Measurements from ENCODE around the gene PCDHGA1.

The PCDHGA1 gene

DNA sequence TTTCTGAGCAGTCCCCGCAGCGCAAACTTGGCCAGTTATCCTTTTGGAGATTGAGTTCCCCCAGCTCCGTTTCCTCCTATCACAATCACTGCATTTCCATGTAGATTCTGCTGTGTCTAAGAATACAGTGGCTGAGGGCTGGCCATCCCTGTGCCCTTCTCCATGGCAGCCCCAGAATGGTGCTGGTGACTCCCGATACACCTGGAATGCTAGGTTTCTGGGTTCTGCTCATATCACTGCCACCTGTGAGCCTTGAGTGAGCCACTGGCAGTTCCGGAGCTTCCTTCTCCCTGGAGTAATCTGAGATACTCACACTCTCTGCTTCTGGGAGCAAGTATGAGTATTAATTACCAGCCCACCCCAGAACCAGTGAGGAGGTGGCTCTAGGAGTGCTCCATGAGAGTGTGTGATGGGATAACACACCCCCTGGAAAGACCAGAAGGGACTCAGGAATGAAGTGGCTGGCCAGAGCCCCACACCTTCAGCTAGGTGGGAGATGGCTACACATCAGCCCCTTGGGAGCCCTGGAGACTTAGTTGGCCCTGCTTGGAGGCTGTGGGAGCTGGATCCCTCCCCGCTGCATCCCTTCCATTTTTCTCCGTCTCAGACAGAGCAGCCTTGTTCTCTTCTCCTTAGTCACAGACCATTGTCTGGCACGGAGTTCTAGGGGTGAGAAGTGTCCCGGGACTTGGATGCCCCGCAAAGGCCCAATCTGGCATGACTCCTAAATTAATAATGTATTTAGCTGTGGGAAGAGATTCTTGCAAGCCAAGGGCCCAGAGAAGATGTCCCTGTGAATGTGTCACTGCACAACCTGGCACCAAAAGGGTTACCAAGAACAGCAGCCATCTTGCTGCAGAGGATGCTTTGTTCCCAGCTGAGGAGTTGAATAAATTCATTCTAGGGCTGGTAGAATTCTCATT, 163.4 kb downstream of the PCDHGA1 start:
- Mint-ChIP-seq H3K4me1 (peaks cover 21% of the 10 kb centered on the region), H3K9me3 (no peaks in the 10 kb centered on the region), H3K27ac (no peak overlapping the region), H3K4me3 (no peak overlapping the region), H3K27me3 (peaks cover 87% of the 10 kb centered on the region)
- ATAC-seq (no peak), DNase-seq (no peak)

DNA sequence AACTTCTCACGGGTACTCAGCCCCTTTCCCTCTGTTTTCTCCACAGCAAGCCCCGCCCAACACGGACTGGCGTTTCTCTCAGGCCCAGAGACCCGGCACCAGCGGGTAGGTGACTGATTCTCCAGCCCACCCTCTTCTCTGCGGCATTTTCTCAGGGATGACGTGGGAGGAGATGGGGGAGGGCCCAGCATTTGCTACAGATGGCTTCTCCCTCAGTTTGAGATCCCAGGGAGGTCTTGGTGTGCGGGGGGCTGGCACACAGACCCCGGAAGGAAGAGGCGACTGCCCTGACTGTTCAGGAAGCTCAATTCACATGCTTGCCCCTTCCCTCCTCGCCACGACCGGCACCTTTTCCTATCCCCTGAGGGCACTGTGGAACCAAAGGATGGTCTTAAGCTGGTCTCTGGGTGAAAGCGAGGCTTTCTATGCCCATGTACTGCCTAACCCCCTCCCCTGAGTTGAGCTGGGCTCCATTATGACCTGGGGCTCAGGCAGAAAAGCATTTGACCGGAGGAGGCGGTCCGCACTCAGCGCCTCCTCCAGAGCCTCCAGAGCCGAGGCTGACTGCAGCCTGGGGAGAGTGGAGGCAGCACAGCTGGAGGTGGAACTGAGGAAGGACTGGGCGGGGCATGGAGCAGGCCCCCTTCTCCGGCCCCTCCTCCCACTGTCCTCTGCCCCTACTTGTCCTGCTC, 164.6 kb downstream of the PCDHGA1 start:
- no peak overlapping the region for H3K27ac Mint-ChIP-seq
- peaks cover 21% of the 10 kb centered on the region for H3K4me1 Mint-ChIP-seq
- no peak for DNase-seq
- H3K27me3 Mint-ChIP-seq = peaks cover 75% of the 10 kb centered on the region
- H3K9me3 Mint-ChIP-seq = no peaks in the 10 kb centered on the region
- peak overlapping the region in 1 of 2 donors; percentile 1 for H3K4me3 Mint-ChIP-seq
- ATAC-seq = no peak

DNA sequence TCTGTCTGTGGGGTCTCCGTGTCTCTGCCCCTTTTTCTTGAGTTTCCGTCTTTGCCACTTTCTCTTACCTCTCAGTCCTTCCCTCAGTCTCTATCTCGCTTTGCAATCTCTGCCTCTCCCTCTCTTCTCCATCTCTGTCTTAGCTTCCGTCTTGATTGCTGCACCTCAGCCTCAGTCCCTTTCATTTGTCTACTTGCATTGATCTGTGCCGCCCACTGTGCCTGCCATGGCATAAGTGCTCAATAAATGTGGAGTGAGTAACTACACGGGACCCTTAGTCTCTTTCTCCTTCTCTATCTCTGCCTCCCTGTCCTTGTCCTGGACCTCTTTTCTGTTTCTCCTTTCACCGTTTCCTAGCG, 165.1 kb downstream of the PCDHGA1 start:
- H3K27me3 Mint-ChIP-seq = peaks cover 70% of the 10 kb centered on the region
- DNase-seq (no peak), ATAC-seq (no peak)
- H3K4me1 Mint-ChIP-seq = peaks cover 21% of the 10 kb centered on the region
- no peaks in the 10 kb centered on the region for H3K9me3 Mint-ChIP-seq
- peak overlapping the region in 1 of 2 donors; percentile 1 for H3K4me3 Mint-ChIP-seq
- no peak overlapping the region for H3K27ac Mint-ChIP-seq

DNA sequence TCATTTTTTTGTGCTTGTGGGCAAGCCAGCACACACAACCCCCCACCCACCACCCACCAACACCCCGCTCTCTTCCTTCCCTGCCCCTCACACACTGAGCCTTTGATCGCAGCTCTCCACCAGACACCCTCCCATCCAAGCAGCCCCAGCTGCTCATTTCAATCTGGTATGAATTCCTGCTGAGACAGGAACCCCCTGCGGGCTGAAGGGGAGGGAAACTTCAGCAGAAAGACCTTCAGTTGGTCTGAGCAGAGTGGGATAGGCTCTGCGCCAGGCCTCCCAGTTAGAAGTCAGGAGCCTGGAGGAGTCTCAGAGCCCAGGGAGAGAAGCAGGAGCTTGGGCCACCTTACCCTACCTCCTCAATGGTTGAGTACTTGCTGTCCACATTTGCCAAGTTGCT, 165.7 kb downstream of the PCDHGA1 start:
- peaks cover 21% of the 10 kb centered on the region for H3K4me1 Mint-ChIP-seq
- no peaks in the 10 kb centered on the region for H3K9me3 Mint-ChIP-seq
- H3K27ac Mint-ChIP-seq = no peak overlapping the region
- DNase-seq (no peak), ATAC-seq (no peak)
- H3K27me3 Mint-ChIP-seq = peaks cover 64% of the 10 kb centered on the region
- no peak overlapping the region for H3K4me3 Mint-ChIP-seq

DNA sequence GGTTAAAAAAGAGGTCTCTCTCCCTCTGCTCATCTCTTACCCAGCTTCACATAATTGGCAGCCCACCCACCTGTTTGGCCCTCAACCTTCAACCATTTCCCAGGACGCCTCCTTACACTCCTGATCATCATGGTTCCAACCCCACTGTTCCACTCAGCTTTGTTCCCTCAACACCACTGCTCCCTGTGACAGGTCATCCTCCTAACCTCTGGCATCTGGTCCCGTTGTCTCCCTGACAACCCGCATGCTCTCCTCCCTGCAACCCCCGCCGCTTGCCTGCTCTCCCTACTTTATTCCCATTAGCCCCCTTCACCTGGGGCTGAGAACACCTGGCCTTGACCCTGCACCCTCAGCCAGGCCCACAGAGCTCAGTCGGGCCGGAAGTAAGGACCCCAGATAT, 171.4 kb downstream of the PCDHGA1 start:
- peaks cover 19% of the 10 kb centered on the region for H3K27me3 Mint-ChIP-seq
- DNase-seq (no peak), ATAC-seq (no peak)
- no peaks in the 10 kb centered on the region for H3K9me3 Mint-ChIP-seq
- H3K27ac Mint-ChIP-seq = no peak overlapping the region
- no peak overlapping the region for H3K4me3 Mint-ChIP-seq
- H3K4me1 Mint-ChIP-seq = no peaks in the 10 kb centered on the region

DNA sequence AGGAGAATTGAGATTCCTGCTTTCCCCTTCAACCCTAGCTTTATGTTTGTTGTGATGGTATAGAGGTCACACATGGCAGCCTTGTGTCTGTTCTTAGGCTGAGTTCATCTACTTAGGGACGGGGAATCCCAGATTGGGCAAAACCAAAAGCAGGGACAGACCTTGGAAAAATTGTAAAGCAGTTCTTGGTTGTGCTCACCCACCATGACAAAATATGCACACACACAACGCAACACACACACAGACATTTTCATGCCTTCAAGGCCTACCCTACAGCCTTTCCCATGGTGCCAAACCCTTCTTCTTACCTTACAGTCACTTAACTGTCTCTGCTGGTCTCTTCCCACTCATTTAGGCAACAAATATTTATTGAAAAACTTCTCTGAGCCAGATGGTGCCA, 173.4 kb downstream of the PCDHGA1 start:
- DNase-seq (no peak), ATAC-seq (no peak)
- Mint-ChIP-seq H3K27ac (no peak overlapping the region), H3K4me1 (no peaks in the 10 kb centered on the region), H3K4me3 (no peak overlapping the region), H3K27me3 (peaks cover 10% of the 10 kb centered on the region), H3K9me3 (no peaks in the 10 kb centered on the region)

DNA sequence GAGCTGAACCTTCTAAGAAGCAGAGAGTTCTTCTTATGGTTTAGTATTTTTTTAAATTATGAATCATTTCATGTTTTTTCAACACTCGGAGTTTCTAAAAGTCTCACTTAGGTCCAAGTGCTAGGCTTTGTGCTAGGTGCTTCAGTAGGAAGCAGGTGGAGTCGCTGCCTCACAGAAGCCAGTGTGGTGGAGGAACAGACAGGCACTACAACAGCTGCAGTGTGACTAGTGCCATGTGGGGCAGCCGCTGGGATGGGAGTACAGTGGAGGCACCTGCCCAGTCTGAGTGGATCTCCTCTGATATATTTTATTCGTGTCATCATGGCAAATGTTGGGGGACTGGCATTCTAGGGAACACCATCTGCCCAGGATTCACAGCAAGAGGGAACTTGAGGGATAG, 173.9 kb downstream of the PCDHGA1 start:
- ATAC-seq = no peak
- Mint-ChIP-seq H3K9me3 (no peaks in the 10 kb centered on the region), H3K4me3 (no peak overlapping the region), H3K27me3 (peaks cover 10% of the 10 kb centered on the region), H3K4me1 (peaks cover 5% of the 10 kb centered on the region), H3K27ac (no peak overlapping the region)
- DNase-seq = no peak

DNA sequence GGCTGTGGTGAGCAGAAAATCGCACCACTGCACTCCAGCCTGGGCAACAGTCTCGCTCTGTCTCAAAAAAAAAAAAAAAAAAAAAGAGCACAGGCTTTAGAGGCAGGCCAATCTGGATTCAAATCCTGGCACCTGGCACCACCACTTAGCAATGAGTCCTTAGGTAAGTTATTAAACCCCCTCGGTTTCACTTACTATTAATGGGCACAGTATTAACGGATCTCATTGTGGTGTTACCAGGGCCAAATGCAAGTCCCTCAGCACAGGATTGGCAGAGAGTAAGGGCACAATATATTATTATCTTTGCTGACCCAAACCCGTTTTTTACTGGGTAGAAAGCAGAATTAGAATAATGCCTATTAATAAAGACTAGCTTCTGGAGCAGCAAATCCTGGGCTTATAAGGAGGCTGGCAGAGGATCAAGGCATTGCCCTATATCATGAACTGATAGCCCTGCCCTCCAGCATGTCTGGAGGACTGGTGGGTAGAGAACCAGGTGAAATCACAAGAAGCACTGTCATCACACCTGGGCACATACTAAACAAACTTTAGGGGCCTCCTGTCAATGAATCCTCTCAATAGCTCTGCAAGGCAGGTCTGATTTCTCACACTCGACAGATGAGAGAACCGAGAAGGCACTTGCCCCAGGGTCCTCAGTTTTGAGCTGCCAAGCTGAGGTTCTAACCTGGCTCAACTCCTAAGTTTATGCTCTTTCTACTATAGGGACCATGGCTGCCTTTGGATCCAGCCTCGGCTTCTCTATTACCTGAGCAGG, 176.3 kb downstream of the PCDHGA1 start:
- H3K9me3 Mint-ChIP-seq = no peaks in the 10 kb centered on the region
- H3K27ac Mint-ChIP-seq = peak overlapping the region in 1 of 2 donors; percentile 75
- peaks cover 7% of the 10 kb centered on the region for H3K27me3 Mint-ChIP-seq
- DNase-seq = no peak
- H3K4me1 Mint-ChIP-seq = peaks cover 13% of the 10 kb centered on the region
- no peak for ATAC-seq
- H3K4me3 Mint-ChIP-seq = no peak overlapping the region

DNA sequence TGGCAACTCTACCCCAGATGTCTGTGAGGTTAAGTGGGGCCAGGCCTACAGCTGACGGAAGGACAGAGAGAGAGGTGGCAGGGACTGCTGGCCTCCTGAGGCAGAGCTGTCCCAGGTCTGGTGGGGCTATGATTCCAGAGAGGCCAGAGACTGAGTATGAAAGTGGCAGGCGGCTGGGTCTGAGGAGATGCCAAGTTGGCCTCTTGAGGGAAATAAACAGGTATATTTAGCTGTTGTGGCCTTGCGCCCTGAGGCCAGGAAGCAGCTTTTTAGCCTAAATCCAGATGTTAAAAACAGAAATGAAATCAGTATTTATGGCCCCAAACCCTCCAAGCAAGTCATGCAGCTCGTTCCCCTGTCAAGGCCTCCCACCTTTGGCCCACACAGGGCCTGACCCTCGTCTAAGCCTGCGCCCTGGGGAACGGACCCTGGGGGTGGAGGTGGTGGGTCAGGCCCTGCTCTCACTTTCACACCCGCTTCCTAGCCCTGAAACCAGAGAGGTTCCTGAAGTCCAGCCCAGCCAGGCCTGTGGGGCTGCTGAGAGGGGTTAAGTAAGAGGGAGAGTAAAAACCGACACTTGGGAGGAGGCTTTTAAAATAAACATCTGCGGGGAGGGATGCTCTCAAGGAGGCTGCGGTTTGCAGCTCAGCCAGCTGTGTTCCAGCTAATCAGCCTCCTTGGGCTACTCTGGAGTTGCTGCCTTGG, 177.2 kb downstream of the PCDHGA1 start:
- ATAC-seq = no peak
- Mint-ChIP-seq H3K4me3 (no peak overlapping the region), H3K27me3 (no peaks in the 10 kb centered on the region), H3K4me1 (peaks cover 17% of the 10 kb centered on the region), H3K9me3 (no peaks in the 10 kb centered on the region), H3K27ac (peak overlapping the region in 1 of 2 donors; percentile 57)
- DNase-seq = no peak

DNA sequence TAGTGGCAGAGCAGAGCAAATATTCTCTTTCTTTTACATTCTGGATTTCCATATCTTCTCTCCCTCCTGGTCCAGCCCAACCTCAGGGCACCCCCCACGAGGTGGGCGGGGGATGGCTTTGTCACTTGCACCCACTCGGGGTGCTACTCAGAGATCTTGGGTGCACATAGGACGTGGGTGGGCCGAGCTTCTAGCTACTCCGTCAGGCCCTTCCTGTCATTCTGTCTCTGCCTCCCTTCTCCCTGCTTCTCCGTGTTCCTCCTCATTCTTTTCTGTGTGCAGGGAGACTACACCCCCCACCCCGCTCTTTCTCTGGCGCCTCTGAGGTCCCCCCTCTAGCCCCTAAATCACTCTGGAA, 178.1 kb downstream of the PCDHGA1 start:
- peaks cover 25% of the 10 kb centered on the region for H3K4me1 Mint-ChIP-seq
- no peak for ATAC-seq
- no peak overlapping the region for H3K27ac Mint-ChIP-seq
- DNase-seq = no peak
- H3K27me3 Mint-ChIP-seq = no peaks in the 10 kb centered on the region
- H3K4me3 Mint-ChIP-seq = no peak overlapping the region
- no peaks in the 10 kb centered on the region for H3K9me3 Mint-ChIP-seq

DNA sequence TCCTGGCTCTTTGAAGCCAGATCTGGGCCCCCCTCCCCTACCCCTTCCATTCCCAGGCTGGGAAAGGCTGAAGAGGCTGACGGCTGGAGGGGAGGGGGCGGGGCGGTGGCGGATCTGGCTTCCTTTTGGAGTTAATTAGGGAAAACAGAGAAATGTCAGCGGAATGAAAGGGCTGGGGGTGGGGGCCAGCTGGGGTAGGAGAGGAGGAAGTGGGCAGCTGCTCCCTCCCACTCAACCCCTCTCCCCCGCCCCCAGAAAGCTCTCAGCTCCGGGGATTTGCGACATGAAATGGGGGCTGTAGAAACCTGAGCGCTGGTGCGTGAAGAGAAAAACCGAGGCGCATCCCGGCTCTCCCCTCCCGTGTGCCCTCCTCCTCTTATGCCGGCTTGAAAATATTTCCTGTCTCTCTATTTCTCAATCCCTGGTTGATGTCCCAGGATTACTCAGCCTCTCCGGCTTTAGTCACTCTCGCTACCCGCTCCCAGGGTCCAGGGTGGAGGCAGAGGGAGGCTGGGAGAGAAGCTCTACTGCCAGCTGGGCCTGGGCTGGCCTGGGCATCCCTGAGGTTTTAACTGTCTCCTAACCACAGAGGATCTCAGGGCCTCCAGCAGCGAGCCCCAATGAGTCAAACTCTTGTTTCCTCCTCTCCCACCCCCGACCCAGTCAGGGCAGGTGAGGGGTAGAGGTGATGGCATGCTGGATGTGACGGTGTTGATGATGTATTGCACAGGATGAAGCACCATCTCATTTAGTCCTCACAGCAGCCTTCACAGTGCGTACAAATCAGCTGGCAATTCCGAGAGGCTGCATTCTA, 178.7 kb downstream of the PCDHGA1 start:
- Mint-ChIP-seq H3K4me1 (peaks cover 31% of the 10 kb centered on the region), H3K27ac (no peak overlapping the region), H3K4me3 (peak overlapping the region in 1 of 2 donors; percentile 36), H3K9me3 (no peaks in the 10 kb centered on the region), H3K27me3 (no peaks in the 10 kb centered on the region)
- ATAC-seq (no peak), DNase-seq (no peak)

DNA sequence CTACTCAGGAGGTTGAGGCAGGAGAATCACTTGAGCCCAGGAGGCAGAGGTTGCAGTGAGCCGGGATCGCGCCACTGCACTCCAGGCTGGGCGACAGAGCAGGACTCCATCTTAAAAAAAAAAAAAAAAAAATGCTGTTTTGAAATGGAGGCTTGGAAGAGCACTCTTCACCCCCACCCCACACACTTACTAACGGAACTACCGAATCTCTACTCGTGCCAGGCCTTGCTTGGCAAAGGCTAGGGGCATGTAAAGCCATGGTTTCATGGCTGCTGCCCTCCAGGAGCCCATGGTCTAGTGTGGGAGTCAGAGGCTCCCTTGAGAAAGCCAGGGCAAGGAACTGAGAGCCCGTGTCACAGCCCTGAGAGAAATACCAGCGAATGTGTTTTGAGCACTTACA, 179.8 kb downstream of the PCDHGA1 start:
- Mint-ChIP-seq H3K27me3 (no peaks in the 10 kb centered on the region), H3K4me1 (peaks cover 43% of the 10 kb centered on the region), H3K9me3 (no peaks in the 10 kb centered on the region), H3K4me3 (no peak overlapping the region), H3K27ac (no peak overlapping the region)
- ATAC-seq (no peak), DNase-seq (no peak)

DNA sequence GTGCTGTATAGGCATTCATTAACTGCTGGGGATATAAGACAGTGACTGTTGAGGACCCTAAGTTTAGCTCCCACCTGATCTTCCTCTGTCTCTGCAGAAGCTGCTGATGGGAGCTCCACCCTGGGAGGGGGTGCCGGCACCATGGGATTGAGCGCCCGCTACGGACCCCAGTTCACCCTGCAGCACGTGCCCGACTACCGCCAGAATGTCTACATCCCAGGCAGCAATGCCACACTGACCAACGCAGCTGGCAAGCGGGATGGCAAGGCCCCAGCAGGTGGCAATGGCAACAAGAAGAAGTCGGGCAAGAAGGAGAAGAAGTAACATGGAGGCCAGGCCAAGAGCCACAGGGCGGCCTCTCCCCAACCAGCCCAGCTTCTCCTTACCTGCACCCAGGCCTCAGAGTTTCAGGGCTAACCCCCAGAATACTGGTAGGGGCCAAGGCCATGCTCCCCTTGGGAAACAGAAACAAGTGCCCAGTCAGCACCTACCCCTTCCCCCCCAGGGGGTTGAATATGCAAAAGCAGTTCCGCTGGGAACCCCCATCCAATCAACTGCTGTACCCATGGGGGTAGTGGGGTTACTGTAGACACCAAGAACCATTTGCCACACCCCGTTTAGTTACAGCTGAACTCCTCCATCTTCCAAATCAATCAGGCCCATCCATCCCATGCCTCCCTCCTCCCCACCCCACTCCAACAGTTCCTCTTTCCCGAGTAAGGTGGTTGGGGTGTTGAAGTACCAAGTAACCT, 180.7 kb downstream of the PCDHGA1 start:
- H3K27ac Mint-ChIP-seq = no peak overlapping the region
- no peaks in the 10 kb centered on the region for H3K27me3 Mint-ChIP-seq
- H3K9me3 Mint-ChIP-seq = no peaks in the 10 kb centered on the region
- ATAC-seq (no peak), DNase-seq (no peak)
- H3K4me1 Mint-ChIP-seq = peaks cover 51% of the 10 kb centered on the region
- H3K4me3 Mint-ChIP-seq = no peak overlapping the region

DNA sequence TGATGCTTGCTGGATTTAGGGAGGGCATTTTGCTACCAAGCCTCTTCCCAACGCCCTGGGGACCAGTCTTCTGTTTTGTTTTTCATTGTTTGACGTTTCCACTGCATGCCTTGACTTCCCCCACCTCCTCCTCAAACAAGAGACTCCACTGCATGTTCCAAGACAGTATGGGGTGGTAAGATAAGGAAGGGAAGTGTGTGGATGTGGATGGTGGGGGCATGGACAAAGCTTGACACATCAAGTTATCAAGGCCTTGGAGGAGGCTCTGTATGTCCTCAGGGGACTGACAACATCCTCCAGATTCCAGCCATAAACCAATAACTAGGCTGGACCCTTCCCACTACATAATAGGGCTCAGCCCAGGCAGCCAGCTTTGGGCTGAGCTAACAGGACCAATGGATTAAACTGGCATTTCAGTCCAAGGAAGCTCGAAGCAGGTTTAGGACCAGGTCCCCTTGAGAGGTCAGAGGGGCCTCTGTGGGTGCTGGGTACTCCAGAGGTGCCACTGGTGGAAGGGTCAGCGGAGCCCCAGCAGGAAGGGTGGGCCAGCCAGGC, 181.5 kb downstream of the PCDHGA1 start:
- Mint-ChIP-seq H3K27me3 (no peaks in the 10 kb centered on the region), H3K27ac (no peak overlapping the region), H3K4me3 (no peak overlapping the region), H3K4me1 (peaks cover 59% of the 10 kb centered on the region), H3K9me3 (no peaks in the 10 kb centered on the region)
- no peak for DNase-seq
- ATAC-seq = no peak

Measured in stimulated activated naive CD8-positive, alpha-beta T cell treated with anti-CD3 and anti-CD28 coated beads, Interleukin-15, amount 100 ng/mL, for 72 hours (primary cell).